Lower leg skin (tissue), 3 donors: ENCODE results near the gene NOVA1.

ENCODE experiments used
- CTCF ChIP-seq, 3 donors: fragments of 450-650 bp; IDR thresholded peaks; one replicate each; pipeline ENCODE4 v1.5.1; 2016; ENCODE audit warnings: antibody characterized with exemption in 3 of 3, mild to moderate bottlenecking in 3 of 3, moderate library complexity in 2 of 3
- POLR2A ChIP-seq, 2 donors: fragments of 450-650 bp; IDR thresholded peaks; one replicate each; pipeline ENCODE4 v1.6.1; 2016 to 2017; ENCODE audit warnings: antibody characterized with exemption in 2 of 2, mild to moderate bottlenecking in 1 of 2, moderate library complexity in 1 of 2

- TF ChIP-seq CTCF (IDR thresholded peaks at IDR 0.05), result no peak
- TF ChIP-seq POLR2A (IDR thresholded peaks at IDR 0.05), result no peak
Measured at GRCh38 chr14:26599291-26599690, 1.5 kb upstream of the NOVA1 start.
